OCI-LY7 (cell line): ENCODE data around the gene KCNQ5. TPM values are rescaled to one million over a fixed set of nuclear protein-coding genes. Genes with fewer than 3 reads are reported as not detected.
"Not testable (repeated sequence)": the region's sequence is repeated elsewhere in the genome, so short reads cannot be mapped to it uniquely, and the experiment has no call there.

ENCODE experiments used
- BruUV-seq: library from RNA; stranded (reverse); fragments of 400-500 nt; replicated peaks from 2 replicates; lab custom pipeline; 2021; lab: Mats Ljungman, UMichigan
- CTCF ChIA-PET: fragments of 300-600 bp; sonication (Branson Sonifier 250); formaldehyde crosslinking; loops from one replicate; lab custom pipeline; 2022; ENCODE audit warnings: antibody characterized with exemption; ENCODE audit not compliant: unreplicated experiment; lab: Charles Lee
- POLR2A ChIA-PET: fragments of 300-600 bp; sonication (Branson Sonifier 250); formaldehyde crosslinking; loops from one replicate; lab custom pipeline; 2022; ENCODE audit warnings: antibody characterized with exemption; lab: Charles Lee
- DNase-seq: peaks from one replicate; pipeline ENCODE4 v3.0.0-alpha.2; 2015; ENCODE audit warnings: low spot score
- H2AFZ ChIP-seq: fragments of 200-600 bp; sonication (generic), shearing (Covaris generic); 2 replicates; pipeline ENCODE4 v1.6.1; 2014; ENCODE audit warnings: mild to moderate bottlenecking, antibody characterized with exemption, low read length, moderate library complexity
- H3K27ac ChIP-seq: fragments of 200-600 bp; sonication (generic); 2 replicates; pipeline ENCODE4 v1.5.1; 2014; ENCODE audit warnings: mixed run types, low read depth, mild to moderate bottlenecking, moderate library complexity, low read length, inconsistent platforms; ENCODE audit not compliant: poor library complexity, severe bottlenecking
- H3K36me3 ChIP-seq: fragments of 200-600 bp; sonication (generic); 2 replicates; pipeline ENCODE4 v1.6.1; 2014; ENCODE audit warnings: mild to moderate bottlenecking, antibody characterized with exemption, low read length, moderate library complexity, mixed read lengths; ENCODE audit not compliant: insufficient read depth
- H3K4me1 ChIP-seq: fragments of 200-600 bp; sonication (generic); 2 replicates; pipeline ENCODE4 v1.5.1; 2014; ENCODE audit warnings: mild to moderate bottlenecking, low read length; ENCODE audit not compliant: insufficient read depth, poor library complexity, severe bottlenecking
- H3K4me2 ChIP-seq: fragments of 200-600 bp; sonication (generic); 2 replicates; pipeline ENCODE4 v1.6.1; 2014; ENCODE audit warnings: mild to moderate bottlenecking, low read length
- H3K4me3 ChIP-seq: fragments of 200-600 bp; sonication (generic); 2 replicates; pipeline ENCODE4 v1.5.1; 2014; ENCODE audit warnings: mild to moderate bottlenecking, low read depth, low read length; ENCODE audit not compliant: poor library complexity, severe bottlenecking
- H3K79me2 ChIP-seq: fragments of 200-600 bp; sonication (generic); 2 replicates; pipeline ENCODE4 v1.6.1; 2016; ENCODE audit warnings: low read depth, mild to moderate bottlenecking, low read length, moderate library complexity, mixed read lengths; ENCODE audit not compliant: insufficient read depth
- H3K9me2 ChIP-seq: fragments of 200-600 bp; sonication (generic); 2 replicates; pipeline ENCODE4 v1.6.1; 2016; ENCODE audit warnings: mild to moderate bottlenecking, low read length, mixed read lengths; ENCODE audit not compliant: insufficient read depth
- H3K9me3 ChIP-seq: fragments of 200-600 bp; sonication (generic); 2 replicates; pipeline ENCODE4 v1.6.1; 2014; ENCODE audit warnings: mild to moderate bottlenecking, mixed run types, low read length, mixed read lengths
- H4K20me1 ChIP-seq: fragments of 200-600 bp; sonication (generic); 2 replicates; pipeline ENCODE4 v1.6.1; 2014; ENCODE audit warnings: mild to moderate bottlenecking, antibody characterized with exemption, low read length, moderate library complexity, mixed read lengths; ENCODE audit not compliant: insufficient read depth
- CTCF ChIP-seq: fragments of 200-600 bp; sonication (generic); conservative IDR thresholded peaks from 2 replicates; pipeline ENCODE4 v1.5.1; 2014; ENCODE audit warnings: mild to moderate bottlenecking, antibody characterized with exemption, low read length, moderate library complexity, mixed read lengths
- EZH2phosphoT487 ChIP-seq: fragments of 200-600 bp; sonication (generic); IDR thresholded peaks from 2 replicates; pipeline ENCODE4 v1.6.1; 2018; ENCODE audit warnings: low read depth, borderline replicate concordance, mild to moderate bottlenecking, mixed run types, antibody characterized with exemption, low read length, moderate library complexity, mixed read lengths
- intact Hi-C: fragments of 100-400 bp; cut with micrococcal nuclease; formaldehyde crosslinking; loops from one replicate; pipeline ENCODE4 v1.10.0; 2022; ENCODE audit not compliant: unreplicated experiment
- total RNA-seq, 2 experiments: library from RNA; depleted of rRNA in 1 of 2; stranded (reverse); fragments of >200 nt in 1 of 2; shearing (Covaris generic) in 1 of 2; gene quantifications; 2 replicates each; pipeline ENCODE4 v1.2.3, GENCODE V29; 2014 to 2022

KCNQ5 gene
- total RNA-seq, 2 experiments from 2014 or later: 26.1 to 29.7 TPM

GRCh38 chr6:73182021-73182607, 560.2 kb downstream of the KCNQ5 start:
- no peak for DNase-seq
- Histone ChIP-seq H3K4me1 (peaks cover 43% of the 10 kb centered on the region), H3K9me3 (no peaks in the 10 kb centered on the region), H3K4me2 (no peak overlapping the region), H3K36me3 (no peaks in the 10 kb centered on the region), H4K20me1 (no peaks in the 10 kb centered on the region), H2AFZ (no peak overlapping the region), H3K27ac (no peak overlapping the region), H3K79me2 (no peaks in the 10 kb centered on the region), H3K9me2 (no peaks in the 10 kb centered on the region), H3K4me3 (no peak overlapping the region)
- intact Hi-C loops: no loop called here
- ChIA-PET CTCF (interaction anchor here (2.1 kb wide), 1 partner anchor 566 kb away, joined by 11 read pairs; no protein-coding TSS in a partner anchor), POLR2A (interaction anchor here (0.5 to 1.1 kb wide), 3 partner anchors 329 to 807 kb away, joined by 3 read pairs; no protein-coding TSS in a partner anchor)
- no TSS peak for BruUV-seq
- TF ChIP-seq EZH2phosphoT487 (no peak), CTCF (no peak)

GRCh38 chr6:73193302-73193701, 571.4 kb downstream of the KCNQ5 start:
- H2AFZ ChIP-seq, H3K4me1 ChIP-seq, POLR2A ChIA-PET, intact Hi-C loops, DNase-seq, H4K20me1 ChIP-seq, H3K4me2 ChIP-seq, CTCF ChIA-PET, H3K9me2 ChIP-seq, H3K27ac ChIP-seq, H3K4me3 ChIP-seq, H3K9me3 ChIP-seq, BruUV-seq, H3K79me2 ChIP-seq: not testable (repeated sequence)
- peaks cover 28% of the 10 kb centered on the region for H3K36me3 ChIP-seq

GRCh38 chr6:73194744-73195143, 572.9 kb downstream of the KCNQ5 start:
- POLR2A ChIA-PET: no interaction called here
- DNase-seq: no peak
- Histone ChIP-seq H3K4me1 (no peaks in the 10 kb centered on the region), H3K9me3 (no peaks in the 10 kb centered on the region), H4K20me1 (no peaks in the 10 kb centered on the region), H3K79me2 (no peaks in the 10 kb centered on the region), H3K27ac (no peak overlapping the region), H3K4me3 (no peak overlapping the region), H2AFZ (no peak overlapping the region), H3K36me3 (peaks cover 28% of the 10 kb centered on the region), H3K4me2 (no peak overlapping the region), H3K9me2 (no peaks in the 10 kb centered on the region)
- BruUV-seq: no TSS peak
- intact Hi-C loops: no loop called here
- TF ChIP-seq CTCF (no peak), EZH2phosphoT487 (no peak)
- CTCF ChIA-PET: no interaction called here
